GM10248 (cell line): ENCODE results near the gene FBXL2.

Source experiments
- CTCF ChIA-PET: fragments of 300-600 bp; sonication (Branson Sonifier 250); formaldehyde crosslinking; extraction: SDS; loops from one replicate; lab custom pipeline; 2021; ENCODE audit warnings: antibody characterized with exemption; lab: Yijun Ruan, JAX
- POLR2A ChIA-PET: fragments of 350-650 bp; sonication (Branson Sonifier 250); formaldehyde crosslinking; extraction: SDS; loops from one replicate; lab custom pipeline; 2020; ENCODE audit warnings: antibody characterized with exemption; lab: Yijun Ruan, JAX
- DNase-seq: peaks from one replicate; pipeline ENCODE4 v3.0.0; 2012; ENCODE audit errors: extremely low spot score
- TF ChIP-seq, protein P1 (sequence below): IDR thresholded peaks from 2 replicates; pipeline ENCODE4 v1.5.1; 2012; ENCODE audit warnings: mild to moderate bottlenecking, low read depth; ENCODE audit errors: extremely low read depth, missing control alignments, control extremely low read depth

Gene FBXL2

DNA sequence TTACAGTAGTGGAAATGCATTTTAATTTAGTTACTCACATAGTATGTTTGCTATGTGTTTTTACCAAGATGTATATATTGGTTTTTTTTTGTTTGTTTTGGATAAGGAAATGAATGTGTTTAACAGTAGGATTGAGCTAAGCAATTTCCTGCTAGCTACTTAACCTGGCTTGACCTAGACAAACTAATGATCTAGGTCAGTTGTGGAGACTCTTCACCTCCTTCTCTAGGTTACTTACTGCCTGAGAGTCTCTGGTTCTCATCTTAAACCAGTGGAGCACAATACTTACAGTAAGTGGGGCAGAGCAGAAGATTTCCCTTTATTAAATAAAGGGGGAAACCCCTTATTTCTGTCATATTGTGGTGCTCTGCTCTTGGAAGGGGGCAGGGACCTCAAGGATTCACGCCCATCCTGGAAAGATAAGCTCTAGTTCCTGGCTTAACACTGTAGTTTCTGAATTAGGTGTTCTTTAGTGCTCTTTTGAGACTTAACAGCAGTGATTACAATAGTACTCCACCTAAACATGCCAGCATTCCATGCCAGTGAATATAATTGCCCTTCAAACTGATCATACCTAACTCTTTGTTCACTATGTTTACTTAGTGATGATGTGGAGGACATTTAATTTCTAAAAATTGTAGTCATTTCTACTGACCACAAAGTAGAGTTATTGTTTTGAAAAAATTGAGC, 83.0 kb downstream of the FBXL2 start:
- ChIA-PET CTCF (interaction anchor here (2.2 to 6.6 kb wide), 2 partner anchors 12 to 229 kb away, joined by 7 to 32 read pairs; no protein-coding TSS in a partner anchor), POLR2A (no interaction called here)
- DNase-seq = no peak
- TF ChIP-seq, protein P1, sequence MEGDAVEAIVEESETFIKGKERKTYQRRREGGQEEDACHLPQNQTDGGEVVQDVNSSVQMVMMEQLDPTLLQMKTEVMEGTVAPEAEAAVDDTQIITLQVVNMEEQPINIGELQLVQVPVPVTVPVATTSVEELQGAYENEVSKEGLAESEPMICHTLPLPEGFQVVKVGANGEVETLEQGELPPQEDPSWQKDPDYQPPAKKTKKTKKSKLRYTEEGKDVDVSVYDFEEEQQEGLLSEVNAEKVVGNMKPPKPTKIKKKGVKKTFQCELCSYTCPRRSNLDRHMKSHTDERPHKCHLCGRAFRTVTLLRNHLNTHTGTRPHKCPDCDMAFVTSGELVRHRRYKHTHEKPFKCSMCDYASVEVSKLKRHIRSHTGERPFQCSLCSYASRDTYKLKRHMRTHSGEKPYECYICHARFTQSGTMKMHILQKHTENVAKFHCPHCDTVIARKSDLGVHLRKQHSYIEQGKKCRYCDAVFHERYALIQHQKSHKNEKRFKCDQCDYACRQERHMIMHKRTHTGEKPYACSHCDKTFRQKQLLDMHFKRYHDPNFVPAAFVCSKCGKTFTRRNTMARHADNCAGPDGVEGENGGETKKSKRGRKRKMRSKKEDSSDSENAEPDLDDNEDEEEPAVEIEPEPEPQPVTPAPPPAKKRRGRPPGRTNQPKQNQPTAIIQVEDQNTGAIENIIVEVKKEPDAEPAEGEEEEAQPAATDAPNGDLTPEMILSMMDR = no peak

DNA sequence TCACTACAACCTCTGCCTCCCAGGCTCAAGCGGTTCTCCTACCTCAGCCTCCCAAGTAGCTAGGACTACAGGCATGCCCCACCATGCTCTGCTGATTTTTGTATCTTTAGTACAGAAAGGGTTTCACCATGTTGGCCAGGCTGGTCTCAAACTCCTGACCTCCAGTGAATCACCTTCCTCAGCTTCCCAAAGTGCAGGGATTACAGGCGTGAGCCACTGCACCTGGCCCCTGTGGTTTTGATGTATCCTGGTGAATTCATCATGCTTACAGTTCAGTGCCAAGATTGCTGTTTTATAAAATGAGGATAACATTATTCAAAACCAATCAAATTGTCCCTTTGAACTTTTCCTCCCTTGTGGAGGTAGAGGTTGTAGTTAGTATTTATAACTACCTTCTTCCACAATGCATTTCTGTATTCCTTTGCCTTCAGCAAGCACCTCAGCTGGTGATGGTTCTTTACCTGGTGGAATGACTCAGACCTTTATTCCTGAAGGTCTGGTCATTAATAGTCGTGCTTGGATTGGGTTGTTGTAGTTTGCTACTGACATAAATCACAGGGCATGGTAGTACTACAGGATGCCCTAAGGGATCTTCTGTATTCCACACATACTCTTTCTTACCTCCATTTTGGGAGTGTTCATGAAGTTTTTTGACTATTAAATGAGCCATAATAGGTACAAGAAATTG, 86.0 kb downstream of the FBXL2 start:
- no peak for DNase-seq
- TF ChIP-seq, protein P1 = no peak
- ChIA-PET POLR2A (no interaction called here), CTCF (interaction anchor here (1.0 to 3.3 kb wide), 4 partner anchors 8 to 232 kb away, joined by 3 to 27 read pairs (median 8); no protein-coding TSS in a partner anchor)

DNA sequence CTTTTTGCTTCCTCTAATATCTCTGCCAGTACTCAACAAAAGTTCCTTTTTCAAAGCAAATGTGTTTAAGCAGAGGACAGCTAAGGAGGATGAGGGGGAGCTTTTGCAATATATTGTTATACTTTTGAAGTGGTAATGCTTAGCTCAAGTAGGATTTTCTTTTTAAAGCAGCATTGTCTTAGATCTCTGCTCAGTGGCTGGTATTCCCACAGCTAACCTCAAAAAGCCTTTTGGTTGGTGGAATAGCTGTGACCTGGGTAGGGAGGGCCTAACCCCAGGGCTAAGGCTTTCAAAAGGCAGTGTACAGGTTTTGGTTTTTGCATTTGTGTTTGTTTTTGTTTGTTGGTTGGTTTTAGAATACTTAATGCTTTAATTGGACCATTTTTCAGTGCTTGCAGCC, 86.8 kb downstream of the FBXL2 start:
- CTCF ChIA-PET = interaction anchor here (1.0 to 3.3 kb wide), 4 partner anchors 9 to 233 kb away, joined by 3 to 27 read pairs (median 8); no protein-coding TSS in a partner anchor
- DNase-seq = no peak
- POLR2A ChIA-PET = no interaction called here
- TF ChIP-seq, protein P1 = no peak

DNA sequence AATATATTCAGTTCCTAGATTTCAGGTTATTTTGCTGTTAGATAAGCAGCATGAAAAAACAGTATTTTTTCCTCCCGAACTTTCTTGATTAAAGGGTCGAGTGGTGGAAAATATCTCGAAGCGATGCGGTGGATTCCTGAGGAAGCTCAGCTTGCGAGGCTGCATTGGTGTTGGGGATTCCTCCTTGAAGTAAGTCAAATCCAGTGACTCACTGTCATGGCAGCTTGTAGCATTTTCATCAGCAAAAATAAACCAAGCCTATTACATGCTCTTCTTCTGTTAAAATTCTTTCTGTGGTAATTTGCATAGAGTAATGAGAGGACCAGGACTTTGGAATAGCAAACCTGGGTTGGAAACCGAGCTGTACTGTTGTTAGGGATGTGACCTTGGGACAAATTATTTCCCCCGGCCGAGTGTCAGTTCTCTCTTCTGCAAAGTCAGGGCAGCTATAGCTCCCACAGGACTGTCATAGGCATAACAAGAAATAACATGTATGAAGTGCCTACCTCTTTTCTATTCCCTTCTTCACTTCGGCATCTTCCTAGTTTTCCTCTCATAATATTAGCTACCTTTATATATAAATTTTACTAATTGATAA, 87.4 kb downstream of the FBXL2 start:
- TF ChIP-seq, protein P1 = no peak
- POLR2A ChIA-PET = no interaction called here
- DNase-seq = no peak
- CTCF ChIA-PET = interaction anchor here (0.9 to 3.3 kb wide), 4 partner anchors 9 to 819 kb away, joined by 3 to 27 read pairs (median 8); no protein-coding TSS in a partner anchor

DNA sequence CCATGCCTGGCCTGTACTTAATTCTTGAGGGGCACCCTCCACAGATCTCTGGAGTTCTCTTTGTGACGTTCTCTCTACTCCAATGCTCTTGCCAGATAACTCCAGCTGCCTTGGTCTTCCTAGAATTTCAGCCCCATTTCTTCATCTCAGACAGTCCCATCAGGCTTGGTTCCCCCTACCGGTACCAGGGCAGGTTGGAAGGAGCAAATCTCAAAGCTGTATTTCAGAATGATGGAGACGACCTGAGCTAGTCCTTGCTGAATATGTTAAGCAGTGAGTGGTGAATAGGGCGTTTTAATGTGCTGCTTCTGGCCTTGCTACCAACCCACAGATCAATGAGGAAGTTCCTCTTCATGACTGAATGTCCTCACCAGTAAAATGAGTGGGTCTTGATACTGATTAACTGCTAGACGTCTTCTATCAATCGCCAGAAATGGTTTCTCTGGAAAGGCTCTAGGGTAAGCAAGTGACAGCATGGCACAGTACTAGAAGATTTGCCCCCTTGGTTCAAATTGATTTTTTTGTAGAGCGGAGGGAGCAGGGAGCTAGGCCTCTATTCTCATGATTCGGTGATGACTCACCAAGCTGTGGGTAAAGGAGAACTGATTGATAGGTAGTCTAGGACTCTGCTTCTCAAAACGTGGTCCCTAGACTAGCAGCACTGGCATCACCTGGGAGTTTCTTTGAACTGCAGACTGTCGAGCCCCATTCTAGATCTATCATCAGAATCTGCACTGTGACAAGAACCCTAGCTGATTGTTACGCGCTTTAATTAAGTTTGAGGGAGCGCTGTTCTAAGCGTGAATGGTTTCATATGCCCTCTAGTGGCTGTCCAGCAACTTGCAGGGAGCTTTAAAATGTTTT, 95.2 kb downstream of the FBXL2 start:
- DNase-seq = peak; percentile 56
- ChIA-PET POLR2A (no interaction called here), CTCF (interaction anchor here (0.6 to 3.3 kb wide), 49 partner anchors 9 to 520 kb away, joined by 3 to 108 read pairs (median 4); partner anchors contain the start of genes CCR4 and PDCD6IP)
- TF ChIP-seq, protein P1 = peak; percentile 85
